Ectodermal cell (in vitro differentiated cells): ENCODE data around the gene MSI2.
A peak's percentile ranks its signal among the peaks of the same experiment; 100 is the strongest.

Experiments used
- H3K27ac ChIP-seq: 2 replicates; pipeline ENCODE4 v1.7.0; 2013; ENCODE audit warnings: mild to moderate bottlenecking, low read depth, low read length; ENCODE audit not compliant: insufficient read depth, poor library complexity, severe bottlenecking
- H3K27me3 ChIP-seq: 2 replicates; pipeline ENCODE4 v1.7.0; 2013; ENCODE audit warnings: mild to moderate bottlenecking, low read length; ENCODE audit not compliant: insufficient read depth, control insufficient read depth, poor library complexity, severe bottlenecking
- H3K36me3 ChIP-seq: one replicate; pipeline ENCODE4 v1.7.0; 2013; ENCODE audit warnings: low read length; ENCODE audit not compliant: control insufficient read depth, insufficient read depth
- H3K4me1 ChIP-seq: one replicate; pipeline ENCODE4 v1.7.0; 2013; ENCODE audit warnings: low read length; ENCODE audit not compliant: control insufficient read depth, insufficient read depth
- H3K4me3 ChIP-seq: 2 replicates; pipeline ENCODE4 v1.7.0; 2013; ENCODE audit warnings: low read depth, low read length, control low read depth; ENCODE audit not compliant: insufficient read depth
- H3K9me3 ChIP-seq: 2 replicates; pipeline ENCODE4 v1.7.0; 2013; ENCODE audit warnings: mild to moderate bottlenecking, low read length, moderate library complexity; ENCODE audit not compliant: control insufficient read depth
- WGBS, 2 experiments: methylation state at CpG; one replicate each; pipeline ENCODE4 v1.1.7; 2013; ENCODE audit warnings: missing lambda C conversion rate in 2 of 2; 5-methylcytosine and 5-hydroxymethylcytosine counted together

Gene MSI2

DNA sequence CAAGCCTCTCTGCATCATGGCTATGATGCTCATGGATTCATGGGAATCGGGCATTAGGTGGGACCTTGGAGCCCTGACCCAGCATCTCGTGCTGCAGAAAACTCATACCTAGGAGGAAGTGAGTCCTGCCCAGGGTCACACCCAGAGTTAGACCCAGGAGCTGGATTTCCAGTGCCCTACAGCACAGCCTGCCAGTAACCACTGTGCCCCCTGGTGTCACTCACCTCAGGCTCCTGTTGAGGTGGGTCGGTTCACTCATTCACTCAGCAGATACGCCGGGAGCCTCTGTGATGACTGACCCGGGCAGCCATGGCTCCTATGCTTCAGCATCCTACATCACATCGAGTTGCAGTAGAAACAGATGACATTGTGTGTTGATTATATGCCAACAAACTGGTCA is 143.4 kb downstream of the MSI2 start:
- H3K4me1 ChIP-seq = peaks cover 52% of the 10 kb centered on the region
- H3K4me3 ChIP-seq = no peak overlapping the region
- WGBS, 2 experiments = 92 to 94% methylated on average over 7 of the region's 7 CpGs
- no peak overlapping the region for H3K27ac ChIP-seq
- H3K9me3 ChIP-seq = no peaks in the 10 kb centered on the region
- peaks cover 7% of the 10 kb centered on the region for H3K36me3 ChIP-seq
- no peaks in the 10 kb centered on the region for H3K27me3 ChIP-seq

DNA sequence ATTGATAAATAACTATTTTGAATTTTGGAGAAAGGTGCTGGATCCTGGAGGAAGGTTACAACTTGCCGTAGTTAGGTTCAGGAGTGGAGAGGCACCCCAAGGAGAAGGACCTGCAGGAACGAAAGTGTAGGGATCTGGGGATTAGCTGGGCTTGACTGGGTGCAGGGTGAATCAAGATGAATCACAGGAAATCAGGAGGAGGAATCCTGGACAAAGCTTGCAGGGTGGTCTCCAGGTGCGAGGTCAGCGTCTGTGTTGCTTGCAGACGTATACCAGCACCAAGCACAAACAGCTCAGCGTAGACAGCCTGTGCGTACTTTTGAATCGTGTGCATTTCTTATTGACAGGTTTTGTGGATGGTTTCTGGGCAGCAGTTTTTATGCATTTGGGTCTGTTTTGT is 144.3 kb downstream of the MSI2 start:
- Histone ChIP-seq H3K9me3 (no peaks in the 10 kb centered on the region), H3K4me1 (peaks cover 61% of the 10 kb centered on the region), H3K36me3 (peaks cover 7% of the 10 kb centered on the region), H3K4me3 (no peak overlapping the region), H3K27me3 (no peaks in the 10 kb centered on the region), H3K27ac (no peak overlapping the region)
- 92 to 94% methylated on average over 8 of the region's 8 CpGs for WGBS, 2 experiments

- 90 to 92% methylated on average over 15 of the region's 15 CpGs for WGBS, 2 experiments
Measured at GRCh38 chr17:57401556-57402488, 145.5 kb downstream of the MSI2 start.

DNA sequence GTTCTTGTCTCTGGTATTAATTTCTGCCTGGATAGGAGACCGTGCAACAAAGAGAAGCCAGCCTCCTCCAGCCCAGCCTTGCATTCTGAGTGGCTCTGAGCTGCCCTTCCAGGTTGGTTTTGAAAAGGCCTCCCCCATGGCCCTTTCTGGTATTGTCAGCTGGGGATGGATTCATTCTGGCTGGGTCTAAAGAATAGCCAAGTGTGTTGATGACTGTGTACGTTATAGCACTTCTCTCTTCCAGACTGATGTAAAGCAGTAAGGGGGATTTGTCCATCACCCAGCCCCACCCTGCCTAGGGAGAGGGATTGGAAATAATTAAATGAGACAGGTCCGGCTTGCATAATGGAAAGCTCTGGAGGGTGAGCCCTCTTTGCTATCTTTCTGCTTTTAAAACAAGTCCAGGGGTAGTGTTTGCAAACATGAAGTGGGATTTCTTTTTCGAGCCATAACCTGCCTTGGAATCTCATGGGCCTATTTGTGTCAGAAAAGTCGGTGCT is 146.4 kb downstream of the MSI2 start:
- WGBS, 2 experiments = 89 to 94% methylated on average over 5 of the region's 5 CpGs
- H3K4me1 ChIP-seq = peaks cover 64% of the 10 kb centered on the region
- H3K9me3 ChIP-seq = no peaks in the 10 kb centered on the region
- no peaks in the 10 kb centered on the region for H3K27me3 ChIP-seq
- no peak overlapping the region for H3K27ac ChIP-seq
- H3K36me3 ChIP-seq = peaks cover 7% of the 10 kb centered on the region
- no peak overlapping the region for H3K4me3 ChIP-seq

More at GRCh38 chr17:57401556-57402488, 145.5 kb downstream of the MSI2 start:
- H3K27ac ChIP-seq = no peak overlapping the region
- H3K27me3 ChIP-seq = no peaks in the 10 kb centered on the region
- no peak overlapping the region for H3K4me3 ChIP-seq
- H3K4me1 ChIP-seq = peaks cover 63% of the 10 kb centered on the region
- H3K9me3 ChIP-seq = no peaks in the 10 kb centered on the region
- H3K36me3 ChIP-seq = peaks cover 7% of the 10 kb centered on the region

DNA sequence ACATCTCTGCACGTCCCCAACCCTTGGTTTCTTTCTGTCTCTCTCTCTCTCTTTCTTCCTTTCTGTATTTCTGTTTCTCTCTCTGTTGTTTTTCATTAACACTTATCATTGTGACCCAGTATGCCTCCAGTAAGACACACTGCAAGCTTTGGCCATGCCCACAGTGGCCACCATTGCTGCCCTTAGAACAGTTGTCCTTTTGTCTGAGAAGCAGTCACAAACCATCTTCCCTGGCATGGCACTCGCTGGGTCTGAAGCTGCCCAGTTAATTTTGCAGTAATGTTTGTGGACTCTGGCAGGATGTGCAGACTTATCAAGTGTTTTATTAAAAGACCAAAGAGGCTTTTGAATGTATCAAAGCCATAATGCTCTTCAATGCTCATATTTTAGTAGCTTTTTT is 146.9 kb downstream of the MSI2 start:
- WGBS, 2 experiments = 90 to 93% methylated on average over 2 of the region's 2 CpGs
- peaks cover 69% of the 10 kb centered on the region for H3K4me1 ChIP-seq
- peaks cover 7% of the 10 kb centered on the region for H3K36me3 ChIP-seq

GRCh38 chr17:57404073-57404472 is 147.8 kb downstream of the MSI2 start:
- Histone ChIP-seq H3K36me3 (peaks cover 7% of the 10 kb centered on the region), H3K4me1 (peaks cover 78% of the 10 kb centered on the region), H3K4me3 (no peak overlapping the region), H3K9me3 (no peaks in the 10 kb centered on the region), H3K27ac (no peak overlapping the region), H3K27me3 (no peaks in the 10 kb centered on the region)
- 91 to 98% methylated on average over 3 to 4 of the region's 4 CpGs for WGBS, 2 experiments

More for the DNA sequence above, 146.9 kb downstream of the MSI2 start:
- H3K27me3 ChIP-seq = no peaks in the 10 kb centered on the region
- H3K27ac ChIP-seq = no peak overlapping the region
- no peak overlapping the region for H3K4me3 ChIP-seq
- no peaks in the 10 kb centered on the region for H3K9me3 ChIP-seq

GRCh38 chr17:57404795-57405490 is 148.6 kb downstream of the MSI2 start:
- Histone ChIP-seq H3K4me3 (no peak overlapping the region), H3K36me3 (peaks cover 7% of the 10 kb centered on the region), H3K4me1 (peaks cover 76% of the 10 kb centered on the region), H3K27ac (no peak overlapping the region), H3K9me3 (no peaks in the 10 kb centered on the region), H3K27me3 (no peaks in the 10 kb centered on the region)
- WGBS, 2 experiments = 90 to 91% methylated on average over 5 to 6 of the region's 6 CpGs

GRCh38 chr17:57405491-57406072 is 149.3 kb downstream of the MSI2 start:
- Histone ChIP-seq H3K4me3 (no peak overlapping the region), H3K27me3 (no peaks in the 10 kb centered on the region), H3K36me3 (peaks cover 7% of the 10 kb centered on the region), H3K9me3 (no peaks in the 10 kb centered on the region), H3K27ac (peak overlapping the region; percentile 89), H3K4me1 (peaks cover 76% of the 10 kb centered on the region)
- 89 to 96% methylated on average over 4 to 5 of the region's 5 CpGs for WGBS, 2 experiments

DNA sequence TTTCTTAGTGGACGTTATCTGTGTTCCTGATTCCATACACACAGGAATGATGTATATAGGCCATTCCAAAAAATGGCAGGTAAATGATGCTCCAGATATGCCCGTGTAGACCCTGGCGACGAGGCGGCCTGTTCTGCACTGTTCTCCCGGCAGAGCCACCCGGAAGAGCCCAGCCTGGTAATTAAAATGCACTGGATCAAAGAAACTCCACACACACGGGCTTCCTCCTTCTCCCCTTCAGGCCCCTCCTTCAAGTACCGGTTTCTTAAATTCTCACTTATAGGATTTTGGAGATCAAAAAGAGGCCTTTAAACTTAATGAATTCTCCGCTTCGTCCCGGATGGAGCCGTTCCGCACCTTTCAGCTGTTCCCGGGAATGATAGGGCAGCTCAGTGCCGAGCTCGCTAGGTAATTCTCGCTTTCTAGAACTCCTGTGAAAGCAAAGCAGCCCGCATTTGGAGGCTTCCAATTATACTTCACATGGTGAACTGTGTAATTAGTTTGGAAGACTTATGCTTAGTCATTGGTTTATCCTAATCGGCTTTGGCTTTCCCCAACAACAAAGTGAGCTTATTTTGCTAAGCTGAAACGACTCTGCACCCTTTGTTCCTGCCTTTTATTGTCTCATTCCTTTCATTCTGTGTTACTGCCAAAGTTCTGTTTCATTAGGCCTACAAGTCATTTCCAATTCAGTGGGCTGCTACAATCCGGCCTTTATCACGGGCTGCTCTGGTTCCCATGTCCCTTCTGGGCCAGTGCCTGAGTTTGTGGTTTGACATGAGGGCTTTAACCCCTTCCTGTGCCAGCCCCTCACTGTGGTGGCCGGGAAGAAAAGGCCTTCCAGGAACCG is 150.0 kb downstream of the MSI2 start:
- WGBS, 2 experiments = 29 to 37% methylated on average over 25 of the region's 25 CpGs
- Histone ChIP-seq H3K27me3 (no peaks in the 10 kb centered on the region), H3K4me1 (peaks cover 71% of the 10 kb centered on the region), H3K4me3 (peak overlapping the region; percentile 1), H3K9me3 (no peaks in the 10 kb centered on the region), H3K27ac (peak overlapping the region; percentile 89), H3K36me3 (peaks cover 7% of the 10 kb centered on the region)
